AG09319 (cell line): ENCODE data around the gene SYCP3.
"Not testable (repeated sequence)": the region's sequence is repeated elsewhere in the genome, so short reads cannot be mapped to it uniquely, and the experiment has no call there.

Experiments used
- DNase-seq: peaks from one replicate; pipeline ENCODE4 v3.0.0-alpha.2; 2010; ENCODE audit warnings: low read depth; ENCODE audit errors: extremely low read depth
- CTCF ChIP-seq: IDR thresholded peaks from 2 replicates; pipeline ENCODE4 v1.5.1; 2011; ENCODE audit warnings: low read depth, mild to moderate bottlenecking, inconsistent platforms, low read length, moderate library complexity

Gene SYCP3

GRCh38 chr12:101746196-101746595 is 6.9 kb upstream of the SYCP3 start:
- TF ChIP-seq CTCF: no peak
- no peak for DNase-seq

GRCh38 chr12:101745481-101745880 is 6.2 kb upstream of the SYCP3 start:
- no peak for TF ChIP-seq CTCF
- DNase-seq: no peak

GRCh38 chr12:101743724-101744472 is 4.6 kb upstream of the SYCP3 start:
- no peak for DNase-seq
- no peak for TF ChIP-seq CTCF

- no peak for DNase-seq
- TF ChIP-seq CTCF: no peak
Measured at GRCh38 chr12:101743242-101743641, 4.0 kb upstream of the SYCP3 start.

- DNase-seq: no peak
- TF ChIP-seq CTCF: no peak
Measured at GRCh38 chr12:101740980-101741379, 1.7 kb upstream of the SYCP3 start.

GRCh38 chr12:101740566-101740965 is 1.3 kb upstream of the SYCP3 start:
- TF ChIP-seq CTCF: no peak
- no peak for DNase-seq

GRCh38 chr12:101737476-101737875 is 1.8 kb downstream of the SYCP3 start:
- no peak for DNase-seq
- no peak for TF ChIP-seq CTCF

- not testable (repeated sequence) for DNase-seq
Measured at GRCh38 chr12:101734482-101734881, 4.8 kb downstream of the SYCP3 start.
